GM23338 (cell line): ENCODE data around the gene CCDC91. TPM values are rescaled to one million over a fixed set of nuclear protein-coding genes. Genes with fewer than 3 reads are reported as not detected.

Source experiments
- ATAC-seq: fragments of 200-7000 bp; cut with Tn5 transposase; 3 replicates; pipeline ENCODE4 v1.9.1; 2020
- DNase-seq: peaks from one replicate; pipeline ENCODE4 v3.0.0-alpha.2; 2015; ENCODE audit warnings: low spot score
- H2AFZ ChIP-seq: fragments of 200-600 bp; sonication (generic); 2 replicates; pipeline ENCODE4 v1.8.0; 2016; ENCODE audit warnings: antibody characterized with exemption, mild to moderate bottlenecking, moderate library complexity
- H3F3A ChIP-seq: fragments of 200-600 bp; sonication (generic); replicated peaks from 2 replicates; pipeline ENCODE4 v1.8.0; 2017; ENCODE audit warnings: antibody characterized with exemption, mixed run types, low read depth
- H3K27ac ChIP-seq: fragments of 200-600 bp; sonication (generic); 2 replicates; pipeline ENCODE4 v1.6.1; 2016; ENCODE audit warnings: low read depth
- H3K27me3 ChIP-seq: fragments of 200-600 bp; sonication (generic); 2 replicates; pipeline ENCODE4 v1.8.0; 2016; ENCODE audit warnings: mild to moderate bottlenecking, mixed run types, moderate library complexity; ENCODE audit not compliant: insufficient read depth
- H3K36me3 ChIP-seq: fragments of 200-600 bp; sonication (generic); 2 replicates; pipeline ENCODE4 v1.8.0; 2016; ENCODE audit warnings: mild to moderate bottlenecking; ENCODE audit not compliant: insufficient read depth
- H3K4me1 ChIP-seq: fragments of 200-600 bp; sonication (generic); 2 replicates; pipeline ENCODE4 v1.8.0; 2016; ENCODE audit warnings: mild to moderate bottlenecking, moderate library complexity; ENCODE audit not compliant: insufficient read depth
- H3K4me2 ChIP-seq: fragments of 200-600 bp; sonication (generic); 2 replicates; pipeline ENCODE4 v1.7.1; 2017; ENCODE audit warnings: mixed run types
- H3K4me3 ChIP-seq: fragments of 200-600 bp; sonication (generic); 2 replicates; pipeline ENCODE4 v1.6.1; 2016; ENCODE audit warnings: mixed run types
- H3K79me2 ChIP-seq: fragments of 200-600 bp; sonication (generic); replicated peaks from 2 replicates; pipeline ENCODE4 v1.8.0; 2017; ENCODE audit warnings: mild to moderate bottlenecking; ENCODE audit not compliant: insufficient read depth
- H3K9me2 ChIP-seq: fragments of 200-600 bp; sonication (generic); 2 replicates; pipeline ENCODE4 v1.8.0; 2017; ENCODE audit not compliant: insufficient read depth
- H4K20me1 ChIP-seq: fragments of 200-600 bp; sonication (generic); replicated peaks from 2 replicates; pipeline ENCODE4 v1.8.0; 2017; ENCODE audit warnings: mild to moderate bottlenecking; ENCODE audit not compliant: insufficient read depth
- H3K27ac Mint-ChIP-seq: 2 replicates; pipeline ENCODE4 v1.8.0; 2020; ENCODE audit warnings: inconsistent platforms, mild to moderate bottlenecking, moderate library complexity, mixed read lengths
- H3K27me3 Mint-ChIP-seq: 3 replicates; pipeline ENCODE4 v1.8.0; 2022; ENCODE audit warnings: low read depth, mild to moderate bottlenecking, moderate library complexity, mixed read lengths, inconsistent platforms; ENCODE audit not compliant: insufficient read depth, poor library complexity
- H3K36me3 Mint-ChIP-seq: 3 replicates; pipeline ENCODE4 v1.8.0; 2021; ENCODE audit warnings: low read depth, mild to moderate bottlenecking, inconsistent platforms, moderate library complexity, mixed read lengths
- H3K4me1 Mint-ChIP-seq: 3 replicates; pipeline ENCODE4 v1.8.0; 2020; ENCODE audit warnings: mild to moderate bottlenecking, inconsistent platforms, mixed read lengths
- H3K4me3 Mint-ChIP-seq: 3 replicates; pipeline ENCODE4 v1.8.0; 2021; ENCODE audit warnings: moderate library complexity, mild to moderate bottlenecking, inconsistent platforms, mixed read lengths
- H3K9me3 Mint-ChIP-seq: 3 replicates; pipeline ENCODE4 v1.8.0; 2020; ENCODE audit warnings: moderate library complexity, mild to moderate bottlenecking, inconsistent platforms, mixed read lengths
- CREB1 ChIP-seq: fragments of 250-450 bp; sonication (Bioruptor Pico); IDR thresholded peaks from 2 replicates; pipeline ENCODE4 v1.5.0; 2020; ENCODE audit warnings: low read depth, mild to moderate bottlenecking, moderate library complexity
- EZH2 ChIP-seq: fragments of 200-600 bp; sonication (generic); IDR thresholded peaks from one replicate; pipeline ENCODE4 v1.8.0; 2017; ENCODE audit warnings: antibody characterized with exemption, mild to moderate bottlenecking, low read depth; ENCODE audit not compliant: unreplicated experiment
- EZH2phosphoT487 ChIP-seq: fragments of 200-600 bp; sonication (generic); IDR thresholded peaks from one replicate; pipeline ENCODE4 v1.8.1; 2018; ENCODE audit warnings: antibody characterized with exemption; ENCODE audit not compliant: unreplicated experiment
- JUNB ChIP-seq: IDR thresholded peaks from one replicate; pipeline ENCODE4 v1.6.1; 2016; ENCODE audit warnings: antibody characterized with exemption; ENCODE audit not compliant: unreplicated experiment
- NANOG ChIP-seq: IDR thresholded peaks from 2 replicates; pipeline ENCODE4 v1.6.1; 2016; ENCODE audit warnings: antibody characterized with exemption, borderline replicate concordance
- POLR2AphosphoS5 ChIP-seq: IDR thresholded peaks from 2 replicates; pipeline ENCODE4 v1.6.1; 2016; ENCODE audit warnings: antibody characterized with exemption, low read depth
- REST ChIP-seq: IDR thresholded peaks from one replicate; pipeline ENCODE4 v1.6.1; 2018; ENCODE audit warnings: antibody characterized with exemption; ENCODE audit not compliant: unreplicated experiment
- STAT1 ChIP-seq: IDR thresholded peaks from one replicate; pipeline ENCODE4 v1.6.1; 2016; ENCODE audit warnings: antibody characterized with exemption; ENCODE audit not compliant: unreplicated experiment
- ZNF114 ChIP-seq: fragments of 250-450 bp; sonication (Bioruptor Pico); IDR thresholded peaks from 2 replicates; pipeline ENCODE4 v1.5.0; 2020; ENCODE audit warnings: mild to moderate bottlenecking, moderate library complexity
- ZNF331 ChIP-seq: fragments of 250-450 bp; sonication (Bioruptor Pico); IDR thresholded peaks from 2 replicates; pipeline ENCODE4 v1.5.0; 2020; ENCODE audit warnings: low read depth, mild to moderate bottlenecking, moderate library complexity
- polyA plus RNA-seq: library from polyadenylated mRNA; unstranded; fragments of >200 nt; fragmentation: Nextera tagmentation; extraction: Ambion mirVana; gene quantifications from 2 replicates; pipeline ENCODE4 v1.2.1, GENCODE V29; 2016
- total RNA-seq: library from RNA; depleted of rRNA; stranded (reverse); fragments of >200 nt; shearing (Covaris generic); gene quantifications from 2 replicates; pipeline ENCODE4 v1.2.3, GENCODE V29; 2014
- TF ChIP-seq, protein P1 (sequence below): fragments of 250-450 bp; sonication (Bioruptor Pico); IDR thresholded peaks from 2 replicates; pipeline ENCODE4 v1.5.0; 2020; ENCODE audit warnings: mild to moderate bottlenecking, moderate library complexity
- TF ChIP-seq, protein P2 (sequence below), 2 experiments: fragments of 200-600 bp in 1 of 2; sonication (generic) in 1 of 2; conservative IDR thresholded peaks; 2 replicates each; pipeline versions ENCODE4 v1.5.1 to v1.6.1; 2016 to 2017; ENCODE audit warnings: antibody characterized with exemption in 2 of 2, low read depth in 2 of 2, mild to moderate bottlenecking in 2 of 2, moderate library complexity in 1 of 2
- TF ChIP-seq, protein P3 (sequence below): IDR thresholded peaks from 2 replicates; pipeline ENCODE4 v1.6.1; 2016; ENCODE audit warnings: antibody characterized with exemption

CCDC91 gene
- total and polyA plus RNA-seq, 2 experiments from 2014 or later: 24.7 to 48.7 TPM

GRCh38 chr12:28367326-28367725 lies 177.1 kb downstream of the CCDC91 start:
- Histone ChIP-seq H2AFZ (no peak overlapping the region), H3K4me3 (no peak overlapping the region), H4K20me1 (no peaks in the 10 kb centered on the region), H3K79me2 (no peaks in the 10 kb centered on the region), H3F3A (no peaks in the 10 kb centered on the region), H3K9me2 (no peaks in the 10 kb centered on the region), H3K4me2 (no peak overlapping the region), H3K27ac (no peak overlapping the region), H3K4me1 (no peaks in the 10 kb centered on the region), H3K36me3 (peaks cover 41% of the 10 kb centered on the region), H3K27me3 (no peaks in the 10 kb centered on the region)
- peaks cover 56% of the 10 kb centered on the region for H3K9me3 Mint-ChIP-seq
- no peaks in the 10 kb centered on the region for H3K4me1 Mint-ChIP-seq
- no peak overlapping the region for H3K27ac Mint-ChIP-seq
- H3K4me3 Mint-ChIP-seq: no peak overlapping the region
- TF ChIP-seq, protein P1, sequence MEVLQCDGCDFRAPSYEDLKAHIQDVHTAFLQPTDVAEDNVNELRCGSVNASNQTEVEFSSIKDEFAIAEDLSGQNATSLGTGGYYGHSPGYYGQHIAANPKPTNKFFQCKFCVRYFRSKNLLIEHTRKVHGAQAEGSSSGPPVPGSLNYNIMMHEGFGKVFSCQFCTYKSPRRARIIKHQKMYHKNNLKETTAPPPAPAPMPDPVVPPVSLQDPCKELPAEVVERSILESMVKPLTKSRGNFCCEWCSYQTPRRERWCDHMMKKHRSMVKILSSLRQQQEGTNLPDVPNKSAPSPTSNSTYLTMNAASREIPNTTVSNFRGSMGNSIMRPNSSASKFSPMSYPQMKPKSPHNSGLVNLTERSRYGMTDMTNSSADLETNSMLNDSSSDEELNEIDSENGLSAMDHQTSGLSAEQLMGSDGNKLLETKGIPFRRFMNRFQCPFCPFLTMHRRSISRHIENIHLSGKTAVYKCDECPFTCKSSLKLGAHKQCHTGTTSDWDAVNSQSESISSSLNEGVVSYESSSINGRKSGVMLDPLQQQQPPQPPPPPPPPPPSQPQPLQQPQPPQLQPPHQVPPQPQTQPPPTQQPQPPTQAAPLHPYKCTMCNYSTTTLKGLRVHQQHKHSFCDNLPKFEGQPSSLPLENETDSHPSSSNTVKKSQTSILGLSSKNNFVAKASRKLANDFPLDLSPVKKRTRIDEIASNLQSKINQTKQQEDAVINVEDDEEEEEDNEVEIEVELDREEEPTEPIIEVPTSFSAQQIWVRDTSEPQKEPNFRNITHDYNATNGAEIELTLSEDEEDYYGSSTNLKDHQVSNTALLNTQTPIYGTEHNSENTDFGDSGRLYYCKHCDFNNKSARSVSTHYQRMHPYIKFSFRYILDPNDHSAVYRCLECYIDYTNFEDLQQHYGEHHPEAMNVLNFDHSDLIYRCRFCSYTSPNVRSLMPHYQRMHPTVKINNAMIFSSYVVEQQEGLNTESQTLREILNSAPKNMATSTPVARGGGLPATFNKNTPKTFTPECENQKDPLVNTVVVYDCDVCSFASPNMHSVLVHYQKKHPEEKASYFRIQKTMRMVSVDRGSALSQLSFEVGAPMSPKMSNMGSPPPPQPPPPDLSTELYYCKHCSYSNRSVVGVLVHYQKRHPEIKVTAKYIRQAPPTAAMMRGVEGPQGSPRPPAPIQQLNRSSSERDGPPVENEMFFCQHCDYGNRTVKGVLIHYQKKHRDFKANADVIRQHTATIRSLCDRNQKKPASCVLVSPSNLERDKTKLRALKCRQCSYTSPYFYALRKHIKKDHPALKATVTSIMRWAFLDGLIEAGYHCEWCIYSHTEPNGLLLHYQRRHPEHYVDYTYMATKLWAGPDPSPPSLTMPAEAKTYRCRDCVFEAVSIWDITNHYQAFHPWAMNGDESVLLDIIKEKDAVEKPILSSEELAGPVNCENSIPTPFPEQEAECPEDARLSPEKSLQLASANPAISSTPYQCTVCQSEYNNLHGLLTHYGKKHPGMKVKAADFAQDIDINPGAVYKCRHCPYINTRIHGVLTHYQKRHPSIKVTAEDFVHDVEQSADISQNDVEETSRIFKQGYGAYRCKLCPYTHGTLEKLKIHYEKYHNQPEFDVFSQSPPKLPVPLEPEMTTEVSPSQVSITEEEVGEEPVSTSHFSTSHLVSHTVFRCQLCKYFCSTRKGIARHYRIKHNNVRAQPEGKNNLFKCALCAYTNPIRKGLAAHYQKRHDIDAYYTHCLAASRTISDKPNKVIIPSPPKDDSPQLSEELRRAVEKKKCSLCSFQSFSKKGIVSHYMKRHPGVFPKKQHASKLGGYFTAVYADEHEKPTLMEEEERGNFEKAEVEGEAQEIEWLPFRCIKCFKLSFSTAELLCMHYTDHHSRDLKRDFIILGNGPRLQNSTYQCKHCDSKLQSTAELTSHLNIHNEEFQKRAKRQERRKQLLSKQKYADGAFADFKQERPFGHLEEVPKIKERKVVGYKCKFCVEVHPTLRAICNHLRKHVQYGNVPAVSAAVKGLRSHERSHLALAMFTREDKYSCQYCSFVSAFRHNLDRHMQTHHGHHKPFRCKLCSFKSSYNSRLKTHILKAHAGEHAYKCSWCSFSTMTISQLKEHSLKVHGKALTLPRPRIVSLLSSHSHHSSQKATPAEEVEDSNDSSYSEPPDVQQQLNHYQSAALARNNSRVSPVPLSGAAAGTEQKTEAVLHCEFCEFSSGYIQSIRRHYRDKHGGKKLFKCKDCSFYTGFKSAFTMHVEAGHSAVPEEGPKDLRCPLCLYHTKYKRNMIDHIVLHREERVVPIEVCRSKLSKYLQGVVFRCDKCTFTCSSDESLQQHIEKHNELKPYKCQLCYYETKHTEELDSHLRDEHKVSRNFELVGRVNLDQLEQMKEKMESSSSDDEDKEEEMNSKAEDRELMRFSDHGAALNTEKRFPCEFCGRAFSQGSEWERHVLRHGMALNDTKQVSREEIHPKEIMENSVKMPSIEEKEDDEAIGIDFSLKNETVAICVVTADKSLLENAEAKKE (CRISPR knock-in tag): no peak
- TF ChIP-seq EZH2phosphoT487 (no peak), POLR2AphosphoS5 (no peak), ZNF114 (no peak), REST (no peak), NANOG (no peak), EZH2 (no peak), JUNB (no peak), ZNF331 (no peak), STAT1 (no peak), CREB1 (no peak)
- TF ChIP-seq, protein P2, sequence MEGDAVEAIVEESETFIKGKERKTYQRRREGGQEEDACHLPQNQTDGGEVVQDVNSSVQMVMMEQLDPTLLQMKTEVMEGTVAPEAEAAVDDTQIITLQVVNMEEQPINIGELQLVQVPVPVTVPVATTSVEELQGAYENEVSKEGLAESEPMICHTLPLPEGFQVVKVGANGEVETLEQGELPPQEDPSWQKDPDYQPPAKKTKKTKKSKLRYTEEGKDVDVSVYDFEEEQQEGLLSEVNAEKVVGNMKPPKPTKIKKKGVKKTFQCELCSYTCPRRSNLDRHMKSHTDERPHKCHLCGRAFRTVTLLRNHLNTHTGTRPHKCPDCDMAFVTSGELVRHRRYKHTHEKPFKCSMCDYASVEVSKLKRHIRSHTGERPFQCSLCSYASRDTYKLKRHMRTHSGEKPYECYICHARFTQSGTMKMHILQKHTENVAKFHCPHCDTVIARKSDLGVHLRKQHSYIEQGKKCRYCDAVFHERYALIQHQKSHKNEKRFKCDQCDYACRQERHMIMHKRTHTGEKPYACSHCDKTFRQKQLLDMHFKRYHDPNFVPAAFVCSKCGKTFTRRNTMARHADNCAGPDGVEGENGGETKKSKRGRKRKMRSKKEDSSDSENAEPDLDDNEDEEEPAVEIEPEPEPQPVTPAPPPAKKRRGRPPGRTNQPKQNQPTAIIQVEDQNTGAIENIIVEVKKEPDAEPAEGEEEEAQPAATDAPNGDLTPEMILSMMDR (conservative IDR thresholded peaks at IDR 0.05; ENCODE audit: low read depth in 2 of 2): no peak
- TF ChIP-seq, protein P3, sequence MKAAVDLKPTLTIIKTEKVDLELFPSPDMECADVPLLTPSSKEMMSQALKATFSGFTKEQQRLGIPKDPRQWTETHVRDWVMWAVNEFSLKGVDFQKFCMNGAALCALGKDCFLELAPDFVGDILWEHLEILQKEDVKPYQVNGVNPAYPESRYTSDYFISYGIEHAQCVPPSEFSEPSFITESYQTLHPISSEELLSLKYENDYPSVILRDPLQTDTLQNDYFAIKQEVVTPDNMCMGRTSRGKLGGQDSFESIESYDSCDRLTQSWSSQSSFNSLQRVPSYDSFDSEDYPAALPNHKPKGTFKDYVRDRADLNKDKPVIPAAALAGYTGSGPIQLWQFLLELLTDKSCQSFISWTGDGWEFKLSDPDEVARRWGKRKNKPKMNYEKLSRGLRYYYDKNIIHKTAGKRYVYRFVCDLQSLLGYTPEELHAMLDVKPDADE: no peak
- H3K27me3 Mint-ChIP-seq: no peaks in the 10 kb centered on the region
- ATAC-seq (no peak), DNase-seq (no peak)
- H3K36me3 Mint-ChIP-seq: peaks cover 66% of the 10 kb centered on the region
